Hematopoietic multipotent progenitor cell treated with erythropoietin and hydrocortisone succinate and interleukin-3 and kit ligand, for 4 days (in vitro differentiated cells): ENCODE measurements around the gene KLRC3.
"Not testable (repeated sequence)": the region's sequence is repeated elsewhere in the genome, so short reads cannot be mapped to it uniquely, and the experiment has no call there.

Experiments used
- DNase-seq: peaks from one replicate; pipeline ENCODE4 v3.0.0-alpha.2; 2015

KLRC3 gene

GRCh38 chr12:10420334-10420733 is at the start of gene KLRC3:
TSS of gene KLRC3 (minus strand) at chr12:10420595. CDS start at chr12:10420550, 45 bp downstream.
- not testable (repeated sequence) for DNase-seq

GRCh38 chr12:10469701-10470100 is 49.3 kb upstream of the KLRC3 start:
- no peak for DNase-seq

- no peak for DNase-seq
Measured at GRCh38 chr12:10466311-10466710, 45.9 kb upstream of the KLRC3 start.

- DNase-seq = peak; percentile 2
Measured at GRCh38 chr12:10457760-10458159, 37.4 kb upstream of the KLRC3 start.

- DNase-seq = no peak
Measured at GRCh38 chr12:10456856-10457255, 36.5 kb upstream of the KLRC3 start.

- no peak for DNase-seq
Measured at GRCh38 chr12:10455766-10456165, 35.4 kb upstream of the KLRC3 start.

GRCh38 chr12:10454531-10454930 is 34.1 kb upstream of the KLRC3 start:
- no peak for DNase-seq

- DNase-seq = no peak
Measured at GRCh38 chr12:10453156-10453555, 32.8 kb upstream of the KLRC3 start, which contains the start of gene KLRC1. TSS of gene KLRC1 (minus strand) at chr12:10453377. CDS start at chr12:10451156, 2,221 bp downstream.

- no peak for DNase-seq
Measured at GRCh38 chr12:10448236-10448635, 27.8 kb upstream of the KLRC3 start.

GRCh38 chr12:10446052-10446451 is 25.7 kb upstream of the KLRC3 start:
- DNase-seq = not testable (repeated sequence)

- not testable (repeated sequence) for DNase-seq
Measured at GRCh38 chr12:10441144-10441543, 20.7 kb upstream of the KLRC3 start.

- not testable (repeated sequence) for DNase-seq
Measured at GRCh38 chr12:10439608-10440274, 19.3 kb upstream of the KLRC3 start.

GRCh38 chr12:10437601-10438000 is 17.2 kb upstream of the KLRC3 start:
- not testable (repeated sequence) for DNase-seq

- peak; percentile 58 for DNase-seq
Measured at GRCh38 chr12:10435816-10436215, 15.4 kb upstream of the KLRC3 start, which contains the start of gene KLRC2. TSS of gene KLRC2 (minus strand) at chr12:10436010. CDS start at chr12:10435986, 24 bp downstream.

- DNase-seq = not testable (repeated sequence)
Measured at GRCh38 chr12:10430623-10431022, 10.2 kb upstream of the KLRC3 start.

- DNase-seq = not testable (repeated sequence)
Measured at GRCh38 chr12:10425938-10426337, 5.5 kb upstream of the KLRC3 start.

- not testable (repeated sequence) for DNase-seq
Measured at GRCh38 chr12:10424260-10424899, 4.0 kb upstream of the KLRC3 start.

GRCh38 chr12:10422159-10422558 is 1.8 kb upstream of the KLRC3 start:
- not testable (repeated sequence) for DNase-seq

- peak; percentile 69 for DNase-seq
Measured at GRCh38 chr12:10409392-10409791, 11.0 kb downstream of the KLRC3 start, which contains the start of gene KLRC4. TSS of gene KLRC4 (minus strand) at chr12:10409757. CDS start at chr12:10409575, 182 bp downstream.

- DNase-seq = no peak
Measured at GRCh38 chr12:10408842-10409241, 11.6 kb downstream of the KLRC3 start.

GRCh38 chr12:10406725-10407124 is 13.7 kb downstream of the KLRC3 start:
- peak; percentile 67 for DNase-seq

- DNase-seq = no peak
Measured at GRCh38 chr12:10405294-10405693, 15.1 kb downstream of the KLRC3 start.

- DNase-seq = no peak
Measured at GRCh38 chr12:10404798-10405197, 15.6 kb downstream of the KLRC3 start.

GRCh38 chr12:10400829-10401228 is 19.6 kb downstream of the KLRC3 start:
- DNase-seq = no peak
